Vagina (tissue), 2 donors: ENCODE data around the gene CXorf38.

Experiments used
- CTCF ChIP-seq, 3 experiments: fragments of 450-650 bp in 2 of 3; fragments of 200-600 bp in 1 of 3; sonication (generic) in 1 of 3; IDR thresholded peaks; one replicate each; pipeline ENCODE4 v1.5.1; 2017 to 2019; ENCODE audit warnings: antibody characterized with exemption in 3 of 3, mild to moderate bottlenecking in 2 of 3, moderate library complexity in 2 of 3
- POLR2A ChIP-seq, 2 donors: fragments of 450-650 bp; IDR thresholded peaks; one replicate each; pipeline ENCODE4 v1.6.1; 2017; ENCODE audit warnings: antibody characterized with exemption in 2 of 2, mild to moderate bottlenecking in 2 of 2, moderate library complexity in 2 of 2
- POLR2AphosphoS5 ChIP-seq, 2 donors: sonication (generic); formaldehyde crosslinking; IDR thresholded peaks; one replicate each; pipeline ENCODE4 v1.9.0; 2017; ENCODE audit warnings: antibody characterized with exemption in 2 of 2, mild to moderate bottlenecking in 2 of 2, low read depth in 1 of 2; ENCODE audit not compliant: insufficient read depth in 1 of 2

- TF ChIP-seq CTCF (IDR thresholded peaks at IDR 0.05) (no peak), POLR2AphosphoS5 (IDR thresholded peaks at IDR 0.05; ENCODE audit: insufficient read depth in 1 of 2, low read depth in 1 of 2) (no peak), POLR2A (IDR thresholded peaks at IDR 0.05) (no peak)
Measured at GRCh38 chrX:40644176-40644575, 3.2 kb downstream of the CXorf38 start.
